Smooth muscle cell (in vitro differentiated cells): ENCODE results near the gene MAD1L1. TPM values are rescaled to one million over a fixed set of nuclear protein-coding genes. Genes with fewer than 3 reads are reported as not detected.

Experiments
- DNase-seq: peaks from one replicate; lab custom pipeline; 2025; ENCODE audit not compliant: unreplicated experiment; lab: John Stamatoyannopoulos, UW
- H2AFZ ChIP-seq: fragments of 200-600 bp; sonication (generic); 2 replicates; pipeline ENCODE4 v1.6.0; 2016; ENCODE audit warnings: antibody characterized with exemption, low read depth, mild to moderate bottlenecking
- H3F3A ChIP-seq: fragments of 200-600 bp; sonication (generic); 2 replicates; pipeline ENCODE4 v1.6.0; 2017; ENCODE audit warnings: antibody characterized with exemption, low read depth
- H3K27ac ChIP-seq: fragments of 200-600 bp; sonication (generic); 2 replicates; pipeline ENCODE4 v1.5.1; 2016; ENCODE audit warnings: low read depth, mild to moderate bottlenecking
- H3K27me3 ChIP-seq: fragments of 200-600 bp; sonication (generic); 2 replicates; pipeline ENCODE4 v1.6.1; 2016; ENCODE audit warnings: low read depth, mild to moderate bottlenecking
- H3K36me3 ChIP-seq: fragments of 200-600 bp; sonication (generic); 2 replicates; pipeline ENCODE4 v1.5.1; 2016; ENCODE audit warnings: low read depth
- H3K4me1 ChIP-seq: fragments of 200-600 bp; sonication (generic); 2 replicates; pipeline ENCODE4 v1.5.1; 2016; ENCODE audit warnings: low read depth
- H3K4me2 ChIP-seq: fragments of 200-600 bp; sonication (generic); 2 replicates; pipeline ENCODE4 v1.6.0; 2016; ENCODE audit warnings: mild to moderate bottlenecking
- H3K4me3 ChIP-seq: fragments of 200-600 bp; sonication (generic); 2 replicates; pipeline ENCODE4 v1.5.1; 2016; ENCODE audit warnings: mild to moderate bottlenecking
- H3K79me2 ChIP-seq: fragments of 200-600 bp; sonication (generic); 2 replicates; pipeline ENCODE4 v1.6.0; 2016; ENCODE audit warnings: low read depth, mild to moderate bottlenecking
- H3K9ac ChIP-seq: fragments of 200-600 bp; sonication (generic); 2 replicates; pipeline ENCODE4 v1.6.0; 2016; ENCODE audit warnings: low read depth
- H3K9me3 ChIP-seq: fragments of 200-600 bp; sonication (generic); replicated peaks from 2 replicates; pipeline ENCODE4 v1.5.1; 2016; ENCODE audit warnings: low read depth
- H4K20me1 ChIP-seq: fragments of 200-600 bp; sonication (generic); 2 replicates; pipeline ENCODE4 v1.6.0; 2016; ENCODE audit warnings: low read depth
- WGBS: methylation state at CpG from one replicate; pipeline ENCODE4 v1.1.7; 2016; ENCODE audit warnings: low lambda C conversion rate; 5-methylcytosine and 5-hydroxymethylcytosine counted together
- polyA plus RNA-seq: library from polyadenylated mRNA; unstranded; fragments of >200 nt; fragmentation: Nextera tagmentation; extraction: Ambion mirVana; gene quantifications from 2 replicates; pipeline ENCODE4 v1.2.1, GENCODE V29; 2016
- total RNA-seq: library from RNA; depleted of rRNA; stranded (reverse); fragments of >200 nt; gene quantifications from 2 replicates; pipeline ENCODE4 v1.2.3, GENCODE V29; 2014
- TF ChIP-seq, protein P1 (sequence below): fragments of 200-600 bp; sonication (generic); IDR thresholded peaks from 2 replicates; pipeline ENCODE4 v1.5.1; 2017; ENCODE audit warnings: borderline replicate concordance, mild to moderate bottlenecking, antibody characterized with exemption; ENCODE audit not compliant: insufficient read depth, poor library complexity, severe bottlenecking

The MAD1L1 gene
- total and polyA plus RNA-seq, 2 experiments from 2014 or later: 33.4 to 60.7 TPM

DNA sequence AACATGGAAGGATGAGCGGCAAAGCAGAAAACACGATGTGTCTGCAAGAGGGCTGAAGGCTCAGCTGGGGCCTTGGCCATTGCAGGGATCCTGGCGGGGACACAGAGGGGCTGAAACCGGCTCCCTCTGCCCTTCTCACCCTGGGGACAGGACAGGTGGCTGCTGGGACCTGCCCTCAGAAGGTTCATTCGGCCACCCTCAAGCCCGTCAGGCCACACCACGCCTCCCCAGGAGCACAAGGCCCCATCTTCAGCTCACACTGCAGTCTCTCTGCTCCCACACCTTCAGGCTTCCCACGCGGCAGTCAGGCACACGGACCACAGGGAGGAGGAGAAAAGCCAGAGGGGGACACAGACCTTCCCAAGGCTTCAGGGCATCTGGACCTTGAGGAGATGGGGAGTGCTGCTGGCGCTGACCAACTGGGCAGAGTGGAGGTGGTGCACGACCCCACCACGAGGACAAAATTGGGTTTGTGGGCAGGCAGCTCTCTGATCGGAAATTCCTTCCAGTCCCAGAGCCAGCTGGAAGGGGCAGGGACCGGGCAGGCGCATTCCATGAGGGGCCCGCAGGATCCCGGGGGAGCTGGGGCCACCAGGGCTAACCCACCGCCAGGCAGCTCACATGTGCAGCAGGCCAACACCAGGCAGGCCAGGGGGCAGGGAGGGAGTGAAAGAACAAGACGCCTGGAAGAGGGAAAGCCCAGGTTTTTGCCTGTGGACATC lies 104.0 kb downstream of the MAD1L1 start:
- Histone ChIP-seq H3K36me3 (no peaks in the 10 kb centered on the region), H4K20me1 (no peaks in the 10 kb centered on the region), H3K4me1 (no peaks in the 10 kb centered on the region), H3K4me2 (no peak overlapping the region), H3K27me3 (no peaks in the 10 kb centered on the region), H3F3A (no peaks in the 10 kb centered on the region), H3K27ac (no peak overlapping the region), H3K9ac (no peak overlapping the region), H3K4me3 (no peak overlapping the region), H3K9me3 (no peaks in the 10 kb centered on the region), H2AFZ (no peak overlapping the region), H3K79me2 (no peaks in the 10 kb centered on the region)
- TF ChIP-seq, protein P1, sequence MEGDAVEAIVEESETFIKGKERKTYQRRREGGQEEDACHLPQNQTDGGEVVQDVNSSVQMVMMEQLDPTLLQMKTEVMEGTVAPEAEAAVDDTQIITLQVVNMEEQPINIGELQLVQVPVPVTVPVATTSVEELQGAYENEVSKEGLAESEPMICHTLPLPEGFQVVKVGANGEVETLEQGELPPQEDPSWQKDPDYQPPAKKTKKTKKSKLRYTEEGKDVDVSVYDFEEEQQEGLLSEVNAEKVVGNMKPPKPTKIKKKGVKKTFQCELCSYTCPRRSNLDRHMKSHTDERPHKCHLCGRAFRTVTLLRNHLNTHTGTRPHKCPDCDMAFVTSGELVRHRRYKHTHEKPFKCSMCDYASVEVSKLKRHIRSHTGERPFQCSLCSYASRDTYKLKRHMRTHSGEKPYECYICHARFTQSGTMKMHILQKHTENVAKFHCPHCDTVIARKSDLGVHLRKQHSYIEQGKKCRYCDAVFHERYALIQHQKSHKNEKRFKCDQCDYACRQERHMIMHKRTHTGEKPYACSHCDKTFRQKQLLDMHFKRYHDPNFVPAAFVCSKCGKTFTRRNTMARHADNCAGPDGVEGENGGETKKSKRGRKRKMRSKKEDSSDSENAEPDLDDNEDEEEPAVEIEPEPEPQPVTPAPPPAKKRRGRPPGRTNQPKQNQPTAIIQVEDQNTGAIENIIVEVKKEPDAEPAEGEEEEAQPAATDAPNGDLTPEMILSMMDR: no peak
- 90% methylated on average over 19 of the region's 20 CpGs for WGBS
- DNase-seq: no peak

DNA sequence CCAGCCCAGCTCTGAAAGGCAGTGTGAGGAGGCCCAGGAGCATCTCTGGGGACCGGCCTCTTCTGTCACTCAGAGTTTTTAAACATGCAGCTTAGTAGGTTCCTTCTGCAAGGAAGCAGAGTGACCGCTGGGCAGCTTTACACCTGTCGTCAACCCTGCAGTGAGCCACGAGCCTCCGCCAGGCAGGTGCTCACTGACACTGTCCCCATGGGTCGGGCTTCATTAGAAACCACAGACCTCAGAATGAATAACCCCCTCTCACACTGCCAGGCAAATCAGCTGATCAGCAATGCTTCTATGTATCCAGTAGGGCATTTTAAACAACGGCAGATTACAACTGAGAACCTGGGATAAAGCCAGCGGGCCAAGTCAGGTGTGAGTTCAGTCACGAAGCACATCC lies 106.1 kb downstream of the MAD1L1 start:
- H3K4me3 ChIP-seq: no peak overlapping the region
- no peaks in the 10 kb centered on the region for H3K27me3 ChIP-seq
- no peaks in the 10 kb centered on the region for H3K79me2 ChIP-seq
- H4K20me1 ChIP-seq: no peaks in the 10 kb centered on the region
- WGBS: 96% methylated on average over 9 of the region's 9 CpGs
- H3K4me1 ChIP-seq: no peaks in the 10 kb centered on the region
- no peak overlapping the region for H2AFZ ChIP-seq
- H3K36me3 ChIP-seq: no peaks in the 10 kb centered on the region
- H3K27ac ChIP-seq: no peak overlapping the region
- no peak overlapping the region for H3K9ac ChIP-seq
- H3K9me3 ChIP-seq: no peaks in the 10 kb centered on the region
- no peak for DNase-seq
- H3K4me2 ChIP-seq: no peak overlapping the region
- no peaks in the 10 kb centered on the region for H3F3A ChIP-seq
- TF ChIP-seq, protein P1: no peak

DNA sequence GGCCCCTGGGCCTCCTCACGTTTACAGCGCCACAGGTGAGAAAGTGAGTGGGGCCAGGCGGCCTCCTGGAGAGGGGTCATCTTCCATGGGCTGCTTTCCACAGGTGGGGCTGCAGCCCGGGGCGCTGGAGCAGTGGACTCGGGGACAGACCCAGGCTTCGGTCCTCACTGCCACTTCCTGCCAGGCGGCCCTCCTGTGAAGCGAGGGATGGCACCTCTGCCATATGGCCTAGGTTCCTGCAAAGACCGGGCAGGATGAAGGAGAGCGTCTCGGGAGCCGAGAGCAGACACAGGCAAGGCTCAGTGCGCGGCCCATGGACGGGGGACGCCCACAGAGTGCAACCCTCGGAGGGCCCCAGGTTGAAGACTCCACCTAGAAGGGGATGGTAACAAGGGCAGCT lies 106.8 kb downstream of the MAD1L1 start:
- WGBS: 99% methylated on average over 16 of the region's 18 CpGs
- Histone ChIP-seq H3K4me3 (no peak overlapping the region), H3K9ac (no peak overlapping the region), H3K27me3 (no peaks in the 10 kb centered on the region), H3K36me3 (no peaks in the 10 kb centered on the region), H2AFZ (no peak overlapping the region), H3K27ac (no peak overlapping the region), H3F3A (no peaks in the 10 kb centered on the region), H3K4me2 (no peak overlapping the region), H4K20me1 (no peaks in the 10 kb centered on the region), H3K9me3 (no peaks in the 10 kb centered on the region), H3K4me1 (no peaks in the 10 kb centered on the region), H3K79me2 (no peaks in the 10 kb centered on the region)
- TF ChIP-seq, protein P1: no peak
- DNase-seq: no peak
